Left lung (tissue), 10 donors: ENCODE measurements around the gene OR5D16. TPM values are rescaled to one million over a fixed set of nuclear protein-coding genes. Genes with fewer than 3 reads are reported as not detected.

ENCODE experiments used
- ATAC-seq: fragments of 200-7000 bp; cut with Tn5 transposase; one replicate; pipeline ENCODE4 v1.9.1; 2020; ENCODE audit warnings: moderate library complexity
- DNase-seq, 4 donors: peaks; one replicate each; pipeline ENCODE4 v3.0.0-alpha.2; 2013 to 2020
- H3K27ac ChIP-seq, 2 donors: fragments of 200-600 bp; sonication (generic) in 1 of 2; one replicate each; pipeline versions ENCODE4 v1.5.0 to v1.8.0; 2020 to 2021
- H3K27me3 ChIP-seq, 2 donors: fragments of 200-600 bp; sonication (generic) in 1 of 2; one replicate each; pipeline versions ENCODE4 v1.5.0 to v1.8.0; 2020 to 2021
- H3K36me3 ChIP-seq, 2 donors: fragments of 200-600 bp; sonication (generic) in 1 of 2; one replicate each; pipeline versions ENCODE4 v1.5.0 to v1.8.0; 2020 to 2021
- H3K4me1 ChIP-seq, 2 donors: fragments of 200-600 bp; one replicate each; pipeline ENCODE4 v1.8.0; 2021
- H3K4me3 ChIP-seq, 2 donors: fragments of 200-600 bp; sonication (generic) in 1 of 2; one replicate each; pipeline versions ENCODE4 v1.5.0 to v1.8.0; 2020 to 2021; ENCODE audit warnings: mild to moderate bottlenecking in 1 of 2
- H3K9me3 ChIP-seq, 2 donors: fragments of 200-600 bp; sonication (generic) in 1 of 2; one replicate each; pipeline versions ENCODE4 v1.5.0 to v1.8.0; 2020 to 2021
- CTCF ChIP-seq, 2 donors: fragments of 200-600 bp; sonication (generic) in 1 of 2; IDR thresholded peaks; one replicate each; pipeline versions ENCODE4 v1.5.0 to v1.8.0; 2021; ENCODE audit warnings: antibody characterized with exemption in 2 of 2
- intact Hi-C, 2 donors: fragments of 100-400 bp; cut with DNase I; formaldehyde crosslinking; loops; one replicate each; pipeline versions ENCODE4 v1.11.2 to v1.14.2; 2022
- polyA plus RNA-seq, 6 donors: library from polyadenylated mRNA; unstranded; fragments of 120-200 nt; gene quantifications; one replicate each; pipeline ENCODE4 v1.2.1, GENCODE V29; 2013; ENCODE audit not compliant: insufficient read length in 6 of 6
- total RNA-seq, 2 donors: library from RNA; stranded (reverse); fragmentation: NEBNext Ultra II Directional; extraction: Animal tissue kit (Norgen Biotek cat#: 25700); gene quantifications; one replicate each; pipeline ENCODE4 v1.2.1, GENCODE V29; 2021
- donor health status: DM: no; HTN: yes; CAD: no.
- donor health status: DM: no; HTN: no; CAD: no.

The OR5D16 gene
- total and polyA plus RNA-seq, 8 donors, result not detected

- H3K4me3 ChIP-seq, result no peak within 1 kb of the TSS
- peaks cover 0 to 20% of the 10 kb centered on the region in 2 donors for H3K9me3 ChIP-seq
- no peaks in the 10 kb centered on the region for H3K36me3 ChIP-seq
- no peak within 1 kb of the TSS for H3K27ac ChIP-seq
- DNase-seq, result no peak
- TF ChIP-seq CTCF (IDR thresholded peaks at IDR 0.05), result no peak
- intact Hi-C loops, result no loop called here
- no peak for ATAC-seq
- H3K27me3 ChIP-seq, result no peaks in the 10 kb centered on the region
- H3K4me1 ChIP-seq, result no peaks in the 10 kb centered on the region
Observed at GRCh38 chr11:55811067-55811466, 27.5 kb upstream of the OR5D16 start, which contains the start of gene OR5L1. Gene OR5L1, plus strand, starts transcription at chr11:55811367. Its CDS starts 100 bp downstream, at chr11:55811467.

GRCh38 chr11:55819330-55819729 is 19.2 kb upstream of the OR5D16 start, which contains the start of gene OR5D18:
Gene OR5D18, plus strand, starts transcription at chr11:55819630. Its CDS starts 0 bp downstream, at chr11:55819630.
- intact Hi-C loops, result no loop called here
- no peak for TF ChIP-seq CTCF (IDR thresholded peaks at IDR 0.05)

GRCh38 chr11:55826919-55827318 is 11.6 kb upstream of the OR5D16 start, which contains the start of gene OR5L2:
Gene OR5L2, plus strand, starts transcription at chr11:55827219. Its CDS starts 0 bp downstream, at chr11:55827219.
- DNase-seq (no peak), ATAC-seq (no peak)
- Histone ChIP-seq H3K27me3 (no peaks in the 10 kb centered on the region), H3K4me3 (no peak within 1 kb of the TSS), H3K9me3 (no peaks in the 10 kb centered on the region), H3K4me1 (no peaks in the 10 kb centered on the region), H3K27ac (no peak within 1 kb of the TSS), H3K36me3 (no peaks in the 10 kb centered on the region)
- intact Hi-C loops, result no loop called here
- TF ChIP-seq CTCF (IDR thresholded peaks at IDR 0.05), result no peak

More at GRCh38 chr11:55819330-55819729, 19.2 kb upstream of the OR5D16 start, which contains the start of gene OR5D18:
- DNase-seq (no peak), ATAC-seq (no peak)
- Histone ChIP-seq H3K4me1 (no peaks in the 10 kb centered on the region), H3K9me3 (no peaks in the 10 kb centered on the region), H3K36me3 (no peaks in the 10 kb centered on the region), H3K4me3 (no peak within 1 kb of the TSS), H3K27ac (no peak within 1 kb of the TSS), H3K27me3 (no peaks in the 10 kb centered on the region)

- no peak overlapping the region for H3K27ac ChIP-seq
- no peak for TF ChIP-seq CTCF (IDR thresholded peaks at IDR 0.05)
- intact Hi-C loops, result no loop called here
- no peaks in the 10 kb centered on the region for H3K27me3 ChIP-seq
- H3K9me3 ChIP-seq, result peaks cover 0 to 3% of the 10 kb centered on the region in 2 donors
- DNase-seq (no peak), ATAC-seq (no peak)
- no peaks in the 10 kb centered on the region for H3K4me1 ChIP-seq
- H3K4me3 ChIP-seq, result no peak overlapping the region
- no peaks in the 10 kb centered on the region for H3K36me3 ChIP-seq
Observed at GRCh38 chr11:55847453-55847852, 8.9 kb downstream of the OR5D16 start.

GRCh38 chr11:55849037-55849436 is 10.5 kb downstream of the OR5D16 start:
- H3K4me1 ChIP-seq, result no peaks in the 10 kb centered on the region
- no peak for DNase-seq
- no peak for ATAC-seq
- H3K9me3 ChIP-seq, result peaks cover 0 to 3% of the 10 kb centered on the region in 2 donors
- intact Hi-C loops, result no loop called here
- TF ChIP-seq CTCF (IDR thresholded peaks at IDR 0.05), result no peak
- no peak overlapping the region for H3K27ac ChIP-seq
- H3K36me3 ChIP-seq, result no peaks in the 10 kb centered on the region
- no peak overlapping the region for H3K4me3 ChIP-seq
- no peaks in the 10 kb centered on the region for H3K27me3 ChIP-seq
